Parathyroid adenoma (tissue), 2 donors: ENCODE results near the gene MAD1L1.

ENCODE experiments used
- H2AFZ ChIP-seq: fragments of 300-600 bp; sonication (generic); one replicate; pipeline ENCODE4 v1.7.0; 2017; ENCODE audit warnings: antibody characterized with exemption, mild to moderate bottlenecking
- H3K27ac ChIP-seq: fragments of 300-600 bp; sonication (generic); one replicate; pipeline ENCODE4 v1.7.0; 2017
- H3K27me3 ChIP-seq: fragments of 300-600 bp; sonication (generic); one replicate; pipeline ENCODE4 v1.7.0; 2017; ENCODE audit warnings: low read length; ENCODE audit not compliant: control insufficient read depth, insufficient read depth
- H3K36me3 ChIP-seq: fragments of 300-600 bp; sonication (generic); one replicate; pipeline ENCODE4 v1.7.0; 2017; ENCODE audit warnings: low read length; ENCODE audit not compliant: control insufficient read depth, insufficient read depth
- H3K4me1 ChIP-seq: fragments of 300-600 bp; sonication (generic); one replicate; pipeline ENCODE4 v1.7.0; 2017; ENCODE audit warnings: control low read depth
- H3K4me2 ChIP-seq: fragments of 300-600 bp; sonication (generic); one replicate; pipeline ENCODE4 v1.7.0; 2017; ENCODE audit warnings: low read length
- H3K4me3 ChIP-seq: fragments of 300-600 bp; sonication (generic); one replicate; pipeline ENCODE4 v1.7.0; 2017; ENCODE audit warnings: low read depth, low read length
- H3K79me2 ChIP-seq: fragments of 300-600 bp; sonication (generic); one replicate; pipeline ENCODE4 v1.7.0; 2017; ENCODE audit warnings: control low read depth
- H3K9ac ChIP-seq: fragments of 300-600 bp; sonication (generic); one replicate; pipeline ENCODE4 v1.7.0; 2017; ENCODE audit warnings: mild to moderate bottlenecking
- H3K9me3 ChIP-seq: fragments of 300-600 bp; sonication (generic); one replicate; pipeline ENCODE4 v1.7.0; 2017; ENCODE audit warnings: low read length; ENCODE audit not compliant: control insufficient read depth
- TF ChIP-seq, protein P1 (sequence below): fragments of 300-600 bp; sonication (generic); IDR thresholded peaks from one replicate; pipeline ENCODE4 v1.7.0; 2017; ENCODE audit warnings: antibody characterized with exemption, mild to moderate bottlenecking
- donor health status: primary hyperparathyroidism.

Gene MAD1L1

GRCh38 chr7:2043316-2044039 lies 189.3 kb downstream of the MAD1L1 start:
- no peak overlapping the region for H3K9ac ChIP-seq
- H3K79me2 ChIP-seq, result no peaks in the 10 kb centered on the region
- no peaks in the 10 kb centered on the region for H3K36me3 ChIP-seq
- TF ChIP-seq, protein P1, sequence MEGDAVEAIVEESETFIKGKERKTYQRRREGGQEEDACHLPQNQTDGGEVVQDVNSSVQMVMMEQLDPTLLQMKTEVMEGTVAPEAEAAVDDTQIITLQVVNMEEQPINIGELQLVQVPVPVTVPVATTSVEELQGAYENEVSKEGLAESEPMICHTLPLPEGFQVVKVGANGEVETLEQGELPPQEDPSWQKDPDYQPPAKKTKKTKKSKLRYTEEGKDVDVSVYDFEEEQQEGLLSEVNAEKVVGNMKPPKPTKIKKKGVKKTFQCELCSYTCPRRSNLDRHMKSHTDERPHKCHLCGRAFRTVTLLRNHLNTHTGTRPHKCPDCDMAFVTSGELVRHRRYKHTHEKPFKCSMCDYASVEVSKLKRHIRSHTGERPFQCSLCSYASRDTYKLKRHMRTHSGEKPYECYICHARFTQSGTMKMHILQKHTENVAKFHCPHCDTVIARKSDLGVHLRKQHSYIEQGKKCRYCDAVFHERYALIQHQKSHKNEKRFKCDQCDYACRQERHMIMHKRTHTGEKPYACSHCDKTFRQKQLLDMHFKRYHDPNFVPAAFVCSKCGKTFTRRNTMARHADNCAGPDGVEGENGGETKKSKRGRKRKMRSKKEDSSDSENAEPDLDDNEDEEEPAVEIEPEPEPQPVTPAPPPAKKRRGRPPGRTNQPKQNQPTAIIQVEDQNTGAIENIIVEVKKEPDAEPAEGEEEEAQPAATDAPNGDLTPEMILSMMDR, result no peak
- no peaks in the 10 kb centered on the region for H3K27me3 ChIP-seq
- H2AFZ ChIP-seq, result no peak overlapping the region
- no peaks in the 10 kb centered on the region for H3K4me1 ChIP-seq
- H3K4me2 ChIP-seq, result no peak overlapping the region
- H3K9me3 ChIP-seq, result no peaks in the 10 kb centered on the region
- H3K4me3 ChIP-seq, result no peak overlapping the region
- no peak overlapping the region for H3K27ac ChIP-seq

GRCh38 chr7:2042650-2043049 lies 190.1 kb downstream of the MAD1L1 start:
- Histone ChIP-seq H3K27ac (no peak overlapping the region), H2AFZ (no peak overlapping the region), H3K9me3 (no peaks in the 10 kb centered on the region), H3K27me3 (no peaks in the 10 kb centered on the region), H3K79me2 (no peaks in the 10 kb centered on the region), H3K9ac (no peak overlapping the region), H3K4me3 (no peak overlapping the region), H3K4me1 (no peaks in the 10 kb centered on the region), H3K36me3 (no peaks in the 10 kb centered on the region), H3K4me2 (no peak overlapping the region)
- TF ChIP-seq, protein P1, result no peak

- Histone ChIP-seq H3K9ac (no peak overlapping the region), H3K79me2 (no peaks in the 10 kb centered on the region), H3K36me3 (no peaks in the 10 kb centered on the region), H3K9me3 (no peaks in the 10 kb centered on the region), H2AFZ (no peak overlapping the region), H3K4me1 (no peaks in the 10 kb centered on the region), H3K27ac (no peak overlapping the region), H3K4me3 (no peak overlapping the region), H3K4me2 (no peak overlapping the region), H3K27me3 (no peaks in the 10 kb centered on the region)
- TF ChIP-seq, protein P1, result no peak
These were observed 191.0 kb downstream of the MAD1L1 start for GRCh38 chr7:2041496-2042367.

DNA sequence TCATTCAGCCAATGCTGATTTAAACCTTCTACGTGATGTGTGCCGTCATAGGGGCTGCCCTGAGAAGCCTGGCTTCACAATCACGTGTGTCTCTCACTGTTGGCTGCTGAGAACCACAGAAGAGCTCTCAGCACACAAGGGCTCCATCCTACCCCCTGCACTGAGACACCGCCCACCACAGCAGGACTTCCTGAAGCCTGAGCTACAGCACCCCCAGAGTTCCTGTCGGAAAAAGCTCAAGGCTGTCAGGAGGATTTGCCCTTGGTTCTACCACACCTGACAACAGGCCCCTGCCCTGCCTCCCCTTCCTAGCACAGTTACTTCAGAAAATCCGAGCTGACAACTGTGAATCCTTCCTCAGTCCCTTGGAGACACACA lies 191.9 kb downstream of the MAD1L1 start:
- no peaks in the 10 kb centered on the region for H3K36me3 ChIP-seq
- no peaks in the 10 kb centered on the region for H3K27me3 ChIP-seq
- no peaks in the 10 kb centered on the region for H3K9me3 ChIP-seq
- no peak overlapping the region for H2AFZ ChIP-seq
- H3K27ac ChIP-seq, result no peak overlapping the region
- TF ChIP-seq, protein P1, result no peak
- no peak overlapping the region for H3K9ac ChIP-seq
- H3K79me2 ChIP-seq, result no peaks in the 10 kb centered on the region
- H3K4me1 ChIP-seq, result no peaks in the 10 kb centered on the region
- no peak overlapping the region for H3K4me2 ChIP-seq
- H3K4me3 ChIP-seq, result no peak overlapping the region
